Fibroblast of the aortic adventitia (primary cell): ENCODE measurements around the gene CFHR1. TPM values are rescaled to one million over a fixed set of nuclear protein-coding genes. Genes with fewer than 3 reads are reported as not detected.
"Not testable (repeated sequence)": the region's sequence is repeated elsewhere in the genome, so short reads cannot be mapped to it uniquely, and the experiment has no call there.

Experiments
- DNase-seq: peaks from one replicate; pipeline ENCODE4 v3.0.0-alpha.2; 2010; ENCODE audit warnings: low read depth
- H3K4me3 ChIP-seq: 2 replicates; pipeline ENCODE4 v1.5.1; 2011; ENCODE audit warnings: low read depth, mild to moderate bottlenecking, control low read depth, low read length, moderate library complexity
- CTCF ChIP-seq: IDR thresholded peaks from 2 replicates; pipeline ENCODE4 v1.5.1; 2011; ENCODE audit warnings: mild to moderate bottlenecking, low read length, control low read depth, inconsistent platforms; ENCODE audit not compliant: insufficient read depth
- total RNA-seq: library from RNA; depleted of rRNA; stranded (reverse); fragments of >200 nt; gene quantifications from 2 replicates; pipeline ENCODE4 v1.2.3, GENCODE V29; 2012; ENCODE audit warnings: low replicate concordance

The CFHR1 gene
- 1.1 TPM in 1 of 2 replicates, not detected in the other for total RNA-seq

GRCh38 chr1:196819531-196819930, at the start of gene CFHR1:
TSS of gene CFHR1 (plus strand) at chr1:196819731. CDS start at chr1:196819845, 114 bp downstream.
- H3K4me3 ChIP-seq, DNase-seq: not testable (repeated sequence)

GRCh38 chr1:196769823-196770222, 49.7 kb upstream of the CFHR1 start:
- DNase-seq, H3K4me3 ChIP-seq: not testable (repeated sequence)

- no peak for DNase-seq
- no peak for TF ChIP-seq CTCF
- no peak overlapping the region for H3K4me3 ChIP-seq
Measured at GRCh38 chr1:196773713-196774112, 45.8 kb upstream of the CFHR1 start.

GRCh38 chr1:196774175-196774574, 45.4 kb upstream of the CFHR1 start:
- DNase-seq: no peak
- TF ChIP-seq CTCF: no peak
- no peak overlapping the region for H3K4me3 ChIP-seq

GRCh38 chr1:196774603-196775002, 44.9 kb upstream of the CFHR1 start, which contains the start of gene CFHR3:
TSS of gene CFHR3 (plus strand) at chr1:196774840. CDS start at chr1:196774887, 47 bp downstream.
- TF ChIP-seq CTCF: no peak
- no peak for DNase-seq
- H3K4me3 ChIP-seq: no peak within 1 kb of the TSS

GRCh38 chr1:196777603-196778002, 41.9 kb upstream of the CFHR1 start:
- DNase-seq: no peak

GRCh38 chr1:196779093-196779492, 40.4 kb upstream of the CFHR1 start:
- no peak for DNase-seq
- TF ChIP-seq CTCF: no peak
- no peak overlapping the region for H3K4me3 ChIP-seq

More at GRCh38 chr1:196777603-196778002, 41.9 kb upstream of the CFHR1 start:
- no peak overlapping the region for H3K4me3 ChIP-seq
- no peak for TF ChIP-seq CTCF

- DNase-seq, H3K4me3 ChIP-seq: not testable (repeated sequence)
Measured at GRCh38 chr1:196791252-196791651, 28.3 kb upstream of the CFHR1 start.

- DNase-seq, H3K4me3 ChIP-seq: not testable (repeated sequence)
Measured at GRCh38 chr1:196794103-196794502, 25.4 kb upstream of the CFHR1 start.
